Activated naive CD4-positive, alpha-beta T cell treated with anti-CD3 and anti-CD28 coated beads, Interleukin-2, amount 50 U/mL, for 24 hours (primary cell): Measurements from ENCODE around the gene INAFM2.
A peak's percentile ranks its signal among the peaks of the same experiment; 100 is the strongest.

Source experiments
- H3K27ac Mint-ChIP-seq: one replicate; pipeline ENCODE4 v1.8.0; 2021; ENCODE audit warnings: mild to moderate bottlenecking, mixed read lengths
- H3K27me3 Mint-ChIP-seq: one replicate; pipeline ENCODE4 v1.8.0; 2021; ENCODE audit warnings: mixed read lengths
- H3K36me3 Mint-ChIP-seq: one replicate; pipeline ENCODE4 v1.8.0; 2021; ENCODE audit warnings: mixed read lengths
- H3K4me1 Mint-ChIP-seq: one replicate; pipeline ENCODE4 v1.8.0; 2021; ENCODE audit warnings: mixed read lengths
- H3K4me3 Mint-ChIP-seq: one replicate; pipeline ENCODE4 v1.8.0; 2021; ENCODE audit warnings: mild to moderate bottlenecking, mixed read lengths
- H3K9me3 Mint-ChIP-seq: one replicate; pipeline ENCODE4 v1.8.0; 2021; ENCODE audit warnings: mixed read lengths

INAFM2 gene

GRCh38 chr15:40296561-40297230 lies 26.8 kb upstream of the INAFM2 start:
- H3K27me3 Mint-ChIP-seq: no peaks in the 10 kb centered on the region
- no peak overlapping the region for H3K27ac Mint-ChIP-seq
- peaks cover 20% of the 10 kb centered on the region for H3K36me3 Mint-ChIP-seq
- H3K9me3 Mint-ChIP-seq: no peaks in the 10 kb centered on the region
- H3K4me3 Mint-ChIP-seq: no peak overlapping the region
- H3K4me1 Mint-ChIP-seq: no peaks in the 10 kb centered on the region

GRCh38 chr15:40297356-40297755 lies 26.1 kb upstream of the INAFM2 start:
- H3K9me3 Mint-ChIP-seq: no peaks in the 10 kb centered on the region
- no peak overlapping the region for H3K4me3 Mint-ChIP-seq
- H3K27ac Mint-ChIP-seq: no peak overlapping the region
- no peaks in the 10 kb centered on the region for H3K4me1 Mint-ChIP-seq
- H3K27me3 Mint-ChIP-seq: no peaks in the 10 kb centered on the region
- peaks cover 22% of the 10 kb centered on the region for H3K36me3 Mint-ChIP-seq

DNA sequence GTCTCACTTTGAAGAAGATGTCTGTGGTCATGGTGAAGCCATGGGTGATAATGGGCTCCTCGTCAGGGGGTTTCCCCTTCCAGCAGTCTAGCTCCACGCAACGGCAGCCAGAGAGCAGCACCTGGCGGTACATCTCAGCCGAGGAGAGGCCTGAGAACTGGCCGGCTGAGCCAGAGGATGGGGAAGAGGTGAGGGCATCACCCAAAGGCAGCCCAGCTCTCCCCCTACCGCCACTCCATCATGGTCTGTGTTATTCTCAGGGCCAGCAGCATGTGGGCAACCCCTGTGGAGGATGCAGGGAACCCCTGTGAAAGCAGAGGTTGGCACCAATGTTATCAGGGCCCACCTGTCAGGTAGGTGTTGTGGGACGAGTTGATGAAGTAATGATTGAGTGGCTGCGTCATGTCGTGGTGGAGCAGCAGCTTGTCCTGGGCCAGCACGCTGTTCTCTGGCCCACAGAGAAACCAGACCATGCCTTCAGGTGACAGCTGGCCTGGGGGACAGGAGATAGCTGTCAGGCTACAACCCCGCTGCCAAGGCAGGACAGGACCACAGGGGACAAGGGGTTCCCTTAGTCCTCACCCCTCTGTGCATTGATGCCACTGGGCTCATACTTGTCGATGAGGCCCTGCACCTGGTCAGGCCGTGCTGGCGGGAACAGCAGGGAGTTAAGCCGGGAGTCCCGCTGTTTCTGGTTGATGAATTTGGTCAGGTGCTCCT lies 25.1 kb upstream of the INAFM2 start:
- Mint-ChIP-seq H3K4me3 (no peak overlapping the region), H3K27me3 (no peaks in the 10 kb centered on the region), H3K27ac (no peak overlapping the region), H3K9me3 (no peaks in the 10 kb centered on the region), H3K4me1 (no peaks in the 10 kb centered on the region), H3K36me3 (peaks cover 22% of the 10 kb centered on the region)

GRCh38 chr15:40300367-40300766 lies 23.1 kb upstream of the INAFM2 start:
- Mint-ChIP-seq H3K27me3 (no peaks in the 10 kb centered on the region), H3K36me3 (peaks cover 22% of the 10 kb centered on the region), H3K4me3 (no peak overlapping the region), H3K4me1 (peaks cover 18% of the 10 kb centered on the region), H3K27ac (no peak overlapping the region), H3K9me3 (no peaks in the 10 kb centered on the region)

DNA sequence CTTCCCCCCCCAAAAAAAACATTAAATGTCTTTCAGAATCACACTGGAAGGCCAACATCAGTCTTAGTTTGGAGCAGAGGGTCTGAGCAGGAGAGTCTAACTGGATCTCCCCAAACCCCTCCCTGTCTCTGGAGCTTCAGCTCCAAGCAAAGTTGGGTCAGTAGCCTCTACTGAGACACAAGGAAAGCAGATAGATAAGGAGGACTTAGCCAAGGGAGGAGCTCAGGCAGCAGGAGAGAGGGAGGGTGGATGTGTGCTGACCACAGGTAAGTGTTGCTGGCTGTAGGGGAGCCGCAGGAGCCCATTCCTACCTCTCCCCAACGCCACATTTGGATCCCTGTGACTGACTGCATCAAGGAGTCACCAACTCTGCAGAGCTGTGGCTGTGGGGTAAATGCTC lies 22.7 kb upstream of the INAFM2 start:
- Mint-ChIP-seq H3K27ac (peak overlapping the region; percentile 70), H3K27me3 (no peaks in the 10 kb centered on the region), H3K9me3 (no peaks in the 10 kb centered on the region), H3K4me3 (no peak overlapping the region), H3K36me3 (peaks cover 22% of the 10 kb centered on the region), H3K4me1 (peaks cover 21% of the 10 kb centered on the region)

GRCh38 chr15:40301467-40302179 lies 21.9 kb upstream of the INAFM2 start:
- no peaks in the 10 kb centered on the region for H3K9me3 Mint-ChIP-seq
- H3K4me3 Mint-ChIP-seq: no peak overlapping the region
- peaks cover 30% of the 10 kb centered on the region for H3K4me1 Mint-ChIP-seq
- peaks cover 22% of the 10 kb centered on the region for H3K36me3 Mint-ChIP-seq
- H3K27ac Mint-ChIP-seq: no peak overlapping the region
- no peaks in the 10 kb centered on the region for H3K27me3 Mint-ChIP-seq

DNA sequence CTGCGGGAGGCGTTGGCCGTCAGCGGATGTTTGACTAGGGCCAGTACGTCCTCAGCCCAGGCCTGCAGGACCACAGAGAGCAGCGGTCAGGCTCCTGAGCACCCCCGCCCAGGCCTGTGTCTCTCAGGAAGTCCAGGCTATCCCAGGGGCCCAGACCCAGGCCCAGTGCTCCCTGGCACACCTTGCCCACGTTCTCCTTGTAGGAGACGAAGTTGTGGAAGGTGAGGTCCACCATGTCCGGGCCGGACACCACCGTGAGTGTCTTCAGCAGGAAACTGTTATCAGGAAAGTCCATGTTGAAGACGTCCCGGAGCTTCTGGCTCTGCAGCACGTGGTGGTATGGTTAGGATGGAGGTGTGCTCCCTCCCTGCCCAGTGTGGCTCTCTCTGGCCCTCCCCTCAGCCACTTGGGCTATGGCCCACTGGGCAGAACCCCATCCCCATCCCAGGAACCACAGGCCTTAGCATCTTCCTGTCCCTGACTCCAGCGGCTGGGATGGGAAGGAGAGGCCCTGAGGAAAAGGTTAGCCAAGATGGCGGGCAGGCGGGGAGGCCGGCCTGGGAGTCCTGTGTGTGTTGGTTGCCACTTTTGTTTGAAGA lies 21.1 kb upstream of the INAFM2 start:
- no peaks in the 10 kb centered on the region for H3K27me3 Mint-ChIP-seq
- no peaks in the 10 kb centered on the region for H3K9me3 Mint-ChIP-seq
- H3K27ac Mint-ChIP-seq: no peak overlapping the region
- H3K36me3 Mint-ChIP-seq: peaks cover 22% of the 10 kb centered on the region
- H3K4me1 Mint-ChIP-seq: peaks cover 33% of the 10 kb centered on the region
- H3K4me3 Mint-ChIP-seq: no peak overlapping the region

DNA sequence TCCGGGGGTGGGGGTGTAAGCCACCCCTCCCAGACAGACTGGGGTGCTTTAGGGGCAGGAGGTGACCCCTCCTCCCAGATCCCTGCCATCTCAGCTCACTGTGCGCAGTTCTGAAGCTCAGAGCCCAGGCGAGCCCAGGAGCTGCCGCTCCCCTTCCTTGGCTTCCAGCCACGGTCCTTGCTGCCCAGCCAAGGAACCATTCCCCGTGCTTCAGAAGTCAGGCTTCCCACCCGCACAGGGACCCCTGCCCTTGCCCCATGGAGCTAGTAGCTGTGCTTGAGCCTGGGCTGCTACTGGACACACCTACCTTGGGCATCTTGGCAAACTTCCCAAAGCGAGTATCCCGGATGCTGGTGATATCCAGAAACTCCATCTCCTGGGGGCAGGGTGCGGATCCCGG lies 20.5 kb upstream of the INAFM2 start:
- Mint-ChIP-seq H3K27ac (no peak overlapping the region), H3K9me3 (no peaks in the 10 kb centered on the region), H3K27me3 (no peaks in the 10 kb centered on the region), H3K36me3 (peaks cover 22% of the 10 kb centered on the region), H3K4me1 (peaks cover 33% of the 10 kb centered on the region), H3K4me3 (no peak overlapping the region)

DNA sequence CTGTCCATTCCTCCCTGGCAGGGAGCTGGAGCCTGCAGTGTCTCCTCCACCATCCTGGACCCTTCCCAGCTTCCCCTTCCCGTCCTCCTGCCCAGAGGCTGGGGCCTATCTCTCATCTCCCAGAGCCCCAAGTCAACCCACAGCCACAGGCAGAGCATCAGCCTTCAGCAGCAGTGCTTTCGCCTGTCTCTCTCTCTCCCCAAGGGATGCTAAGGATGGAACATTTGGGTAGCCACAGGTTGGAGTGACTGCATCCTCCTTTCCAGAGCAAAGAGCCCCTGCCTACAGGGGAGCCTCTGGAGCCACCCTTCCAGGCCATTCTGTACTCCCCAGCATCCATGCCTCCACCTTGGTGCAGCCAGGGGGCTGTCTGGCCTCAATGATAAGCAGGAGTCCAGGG lies 19.9 kb upstream of the INAFM2 start:
- Mint-ChIP-seq H3K9me3 (no peaks in the 10 kb centered on the region), H3K4me1 (peaks cover 36% of the 10 kb centered on the region), H3K4me3 (no peak overlapping the region), H3K36me3 (peaks cover 22% of the 10 kb centered on the region), H3K27ac (no peak overlapping the region), H3K27me3 (no peaks in the 10 kb centered on the region)

DNA sequence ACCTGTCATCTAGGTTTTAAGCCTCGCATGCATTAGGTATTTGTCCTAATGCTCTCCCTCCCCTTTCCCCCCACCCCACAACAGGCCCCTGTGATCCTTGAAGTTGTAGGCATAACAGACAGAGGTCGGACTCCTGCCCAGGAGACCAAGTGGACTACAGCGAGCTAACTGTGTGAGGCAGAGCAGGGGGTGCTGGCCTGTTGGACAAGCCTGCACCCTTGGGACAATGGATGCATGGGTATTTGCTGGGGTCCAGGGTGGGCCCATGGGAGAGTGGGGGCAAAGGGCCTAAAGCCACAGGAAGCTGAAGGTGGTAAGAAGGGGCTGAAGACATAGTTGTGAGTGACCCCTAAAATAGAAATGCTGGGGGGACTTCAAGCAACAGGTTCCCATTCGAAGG lies 18.2 kb upstream of the INAFM2 start:
- Mint-ChIP-seq H3K36me3 (peaks cover 12% of the 10 kb centered on the region), H3K4me3 (no peak overlapping the region)

GRCh38 chr15:40306371-40306770 lies 17.1 kb upstream of the INAFM2 start:
- Mint-ChIP-seq H3K36me3 (peaks cover 5% of the 10 kb centered on the region), H3K9me3 (no peaks in the 10 kb centered on the region), H3K4me3 (peak overlapping the region; percentile 94), H3K27me3 (no peaks in the 10 kb centered on the region), H3K4me1 (peaks cover 52% of the 10 kb centered on the region), H3K27ac (no peak overlapping the region)

More for the DNA sequence above, 18.2 kb upstream of the INAFM2 start:
- H3K27me3 Mint-ChIP-seq: no peaks in the 10 kb centered on the region
- H3K9me3 Mint-ChIP-seq: no peaks in the 10 kb centered on the region
- peak overlapping the region; percentile 32 for H3K27ac Mint-ChIP-seq
- H3K4me1 Mint-ChIP-seq: peaks cover 52% of the 10 kb centered on the region

DNA sequence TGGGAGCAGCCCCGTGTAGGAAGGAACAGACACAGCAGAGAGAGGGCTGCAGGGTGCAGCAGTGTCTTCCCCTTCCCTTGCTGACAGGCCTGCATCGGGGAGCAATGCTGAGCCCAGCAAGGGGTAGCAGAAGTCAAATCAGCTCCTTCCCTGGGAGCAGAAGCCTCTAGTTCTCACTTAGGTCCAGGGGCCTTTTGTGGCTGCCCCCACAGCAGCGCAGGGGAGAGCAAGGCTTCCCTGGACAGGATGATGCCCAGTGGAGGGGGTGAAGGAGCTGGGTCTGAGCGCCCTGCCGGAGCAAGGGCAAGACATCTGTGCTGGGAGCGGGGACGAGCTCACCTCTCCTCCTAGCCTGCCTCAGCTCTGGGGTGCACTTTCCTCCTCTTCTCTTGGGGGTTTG lies 16.6 kb upstream of the INAFM2 start:
- H3K36me3 Mint-ChIP-seq: no peaks in the 10 kb centered on the region
- peak overlapping the region; percentile 94 for H3K4me3 Mint-ChIP-seq
- H3K27me3 Mint-ChIP-seq: no peaks in the 10 kb centered on the region
- H3K27ac Mint-ChIP-seq: no peak overlapping the region
- no peaks in the 10 kb centered on the region for H3K9me3 Mint-ChIP-seq
- peaks cover 52% of the 10 kb centered on the region for H3K4me1 Mint-ChIP-seq

DNA sequence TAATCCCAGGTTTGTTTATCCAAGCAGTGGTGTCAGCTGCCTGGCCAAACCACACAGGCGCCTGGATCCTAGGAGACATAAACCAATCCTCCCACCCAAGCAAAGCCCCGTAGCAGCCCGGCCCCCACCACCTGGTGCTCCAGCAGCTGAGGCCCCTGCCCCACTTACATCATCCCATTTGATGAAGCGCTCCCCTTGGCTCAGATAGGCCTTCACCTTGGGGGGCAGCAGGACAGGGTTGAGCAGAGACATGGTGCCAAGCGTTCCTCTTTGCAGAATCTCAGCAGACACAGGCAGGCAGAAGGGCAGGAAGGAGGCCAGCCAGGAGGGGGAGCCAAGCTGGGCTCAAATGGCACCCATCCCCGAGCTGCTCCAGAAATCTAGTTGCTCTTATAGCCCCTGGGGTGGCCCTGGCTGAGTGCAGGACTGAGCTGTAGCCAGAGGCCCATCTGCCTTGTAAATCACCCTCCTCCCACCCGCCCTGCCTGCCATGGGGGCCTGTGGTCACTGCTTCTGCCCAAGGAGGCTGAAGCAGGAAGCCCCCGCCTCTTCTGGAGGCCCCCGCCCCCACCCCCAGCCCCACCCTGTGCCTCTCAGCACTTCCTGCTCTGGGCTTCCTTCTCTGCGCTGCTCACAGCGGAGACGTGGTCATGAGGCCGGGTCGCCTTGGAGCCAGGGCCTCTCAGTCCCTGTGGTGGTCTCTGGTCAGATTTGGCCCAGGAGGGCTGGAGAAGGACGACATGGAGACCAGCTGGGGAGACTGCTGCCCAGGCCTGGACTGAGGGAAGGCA lies 15.9 kb upstream of the INAFM2 start, which contains the start of gene PLCB2:
PLCB2 (minus strand) TSS at position 515 of the 791 bp plus-strand sequence; CDS start at position 252, 263 bp downstream.
- no peaks in the 10 kb centered on the region for H3K9me3 Mint-ChIP-seq
- no peaks in the 10 kb centered on the region for H3K27me3 Mint-ChIP-seq
- H3K4me3 Mint-ChIP-seq: peak within 1 kb of the TSS; percentile 94
- no peaks in the 10 kb centered on the region for H3K36me3 Mint-ChIP-seq
- H3K4me1 Mint-ChIP-seq: peaks cover 55% of the 10 kb centered on the region
- peak within 1 kb of the TSS; percentile 96 for H3K27ac Mint-ChIP-seq

- H3K4me3 Mint-ChIP-seq: peak overlapping the region; percentile 94
- peak overlapping the region; percentile 96 for H3K27ac Mint-ChIP-seq
- no peaks in the 10 kb centered on the region for H3K9me3 Mint-ChIP-seq
- peaks cover 60% of the 10 kb centered on the region for H3K4me1 Mint-ChIP-seq
- H3K27me3 Mint-ChIP-seq: no peaks in the 10 kb centered on the region
- H3K36me3 Mint-ChIP-seq: no peaks in the 10 kb centered on the region
These were observed 14.1 kb upstream of the INAFM2 start for GRCh38 chr15:40309344-40309862.
